Lower leg skin (tissue), 3 donors: ENCODE data around the gene GABRR1.

Experiments used
- CTCF ChIP-seq, 3 donors: fragments of 450-650 bp; IDR thresholded peaks; one replicate each; pipeline ENCODE4 v1.5.1; 2016; ENCODE audit warnings: antibody characterized with exemption in 3 of 3, mild to moderate bottlenecking in 3 of 3, moderate library complexity in 2 of 3
- POLR2A ChIP-seq, 2 donors: fragments of 450-650 bp; IDR thresholded peaks; one replicate each; pipeline ENCODE4 v1.6.1; 2016 to 2017; ENCODE audit warnings: antibody characterized with exemption in 2 of 2, mild to moderate bottlenecking in 1 of 2, moderate library complexity in 1 of 2

DNA sequence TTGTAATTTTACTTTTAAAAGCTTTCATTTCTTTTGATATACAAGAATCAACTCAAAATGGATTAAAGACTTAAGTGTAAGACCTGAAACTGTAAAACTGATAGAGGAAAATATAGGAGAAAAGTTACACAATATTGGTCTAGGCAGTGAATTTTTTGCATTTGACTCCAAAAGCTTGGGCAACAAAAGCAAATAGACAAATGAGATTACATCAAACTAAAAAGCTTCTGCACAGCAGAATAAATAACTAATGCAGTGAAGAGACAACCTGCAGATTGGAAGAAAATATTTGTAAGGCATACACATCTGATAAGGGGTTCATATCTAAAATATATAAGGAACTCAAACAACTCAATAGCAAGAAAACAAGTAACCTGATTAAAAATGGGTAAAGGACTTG lies 3.0 kb downstream of the GABRR1 start:
- no peak for TF ChIP-seq CTCF (IDR thresholded peaks at IDR 0.05)
- TF ChIP-seq POLR2A (IDR thresholded peaks at IDR 0.05), result no peak
